Left lung (tissue), 10 donors: ENCODE data around the gene DYNC2I2. TPM values are rescaled to one million over a fixed set of nuclear protein-coding genes. Genes with fewer than 3 reads are reported as not detected.
A peak's percentile ranks its signal among the peaks of the same experiment; 100 is the strongest.

Experiments
- ATAC-seq: fragments of 200-7000 bp; cut with Tn5 transposase; one replicate; pipeline ENCODE4 v1.9.1; 2020; ENCODE audit warnings: moderate library complexity
- DNase-seq, 4 donors: peaks; one replicate each; pipeline ENCODE4 v3.0.0-alpha.2; 2013 to 2020
- H3K27ac ChIP-seq, 2 donors: fragments of 200-600 bp; sonication (generic) in 1 of 2; one replicate each; pipeline versions ENCODE4 v1.5.0 to v1.8.0; 2020 to 2021
- H3K27me3 ChIP-seq, 2 donors: fragments of 200-600 bp; sonication (generic) in 1 of 2; one replicate each; pipeline versions ENCODE4 v1.5.0 to v1.8.0; 2020 to 2021
- H3K36me3 ChIP-seq, 2 donors: fragments of 200-600 bp; sonication (generic) in 1 of 2; one replicate each; pipeline versions ENCODE4 v1.5.0 to v1.8.0; 2020 to 2021
- H3K4me1 ChIP-seq, 2 donors: fragments of 200-600 bp; one replicate each; pipeline ENCODE4 v1.8.0; 2021
- H3K4me3 ChIP-seq, 2 donors: fragments of 200-600 bp; sonication (generic) in 1 of 2; one replicate each; pipeline versions ENCODE4 v1.5.0 to v1.8.0; 2020 to 2021; ENCODE audit warnings: mild to moderate bottlenecking in 1 of 2
- H3K9me3 ChIP-seq, 2 donors: fragments of 200-600 bp; sonication (generic) in 1 of 2; one replicate each; pipeline versions ENCODE4 v1.5.0 to v1.8.0; 2020 to 2021
- intact Hi-C, 2 donors: fragments of 100-400 bp; cut with DNase I; formaldehyde crosslinking; loops; one replicate each; pipeline versions ENCODE4 v1.11.2 to v1.14.2; 2022
- polyA plus RNA-seq, 6 donors: library from polyadenylated mRNA; unstranded; fragments of 120-200 nt; gene quantifications; one replicate each; pipeline ENCODE4 v1.2.1, GENCODE V29; 2013; ENCODE audit not compliant: insufficient read length in 6 of 6
- total RNA-seq, 2 donors: library from RNA; stranded (reverse); fragmentation: NEBNext Ultra II Directional; extraction: Animal tissue kit (Norgen Biotek cat#: 25700); gene quantifications; one replicate each; pipeline ENCODE4 v1.2.1, GENCODE V29; 2021
- TF ChIP-seq, protein P1 (sequence below), 2 donors: fragments of 200-600 bp; sonication (generic) in 1 of 2; IDR thresholded peaks; one replicate each; pipeline versions ENCODE4 v1.5.0 to v1.8.0; 2021; ENCODE audit warnings: antibody characterized with exemption in 2 of 2
- donor health status: DM: no; HTN: yes; CAD: no.
- donor health status: DM: no; HTN: no; CAD: no.

The DYNC2I2 gene
- total and polyA plus RNA-seq, 8 donors: 45.2 to 55.4 (median 50.1) TPM

DNA sequence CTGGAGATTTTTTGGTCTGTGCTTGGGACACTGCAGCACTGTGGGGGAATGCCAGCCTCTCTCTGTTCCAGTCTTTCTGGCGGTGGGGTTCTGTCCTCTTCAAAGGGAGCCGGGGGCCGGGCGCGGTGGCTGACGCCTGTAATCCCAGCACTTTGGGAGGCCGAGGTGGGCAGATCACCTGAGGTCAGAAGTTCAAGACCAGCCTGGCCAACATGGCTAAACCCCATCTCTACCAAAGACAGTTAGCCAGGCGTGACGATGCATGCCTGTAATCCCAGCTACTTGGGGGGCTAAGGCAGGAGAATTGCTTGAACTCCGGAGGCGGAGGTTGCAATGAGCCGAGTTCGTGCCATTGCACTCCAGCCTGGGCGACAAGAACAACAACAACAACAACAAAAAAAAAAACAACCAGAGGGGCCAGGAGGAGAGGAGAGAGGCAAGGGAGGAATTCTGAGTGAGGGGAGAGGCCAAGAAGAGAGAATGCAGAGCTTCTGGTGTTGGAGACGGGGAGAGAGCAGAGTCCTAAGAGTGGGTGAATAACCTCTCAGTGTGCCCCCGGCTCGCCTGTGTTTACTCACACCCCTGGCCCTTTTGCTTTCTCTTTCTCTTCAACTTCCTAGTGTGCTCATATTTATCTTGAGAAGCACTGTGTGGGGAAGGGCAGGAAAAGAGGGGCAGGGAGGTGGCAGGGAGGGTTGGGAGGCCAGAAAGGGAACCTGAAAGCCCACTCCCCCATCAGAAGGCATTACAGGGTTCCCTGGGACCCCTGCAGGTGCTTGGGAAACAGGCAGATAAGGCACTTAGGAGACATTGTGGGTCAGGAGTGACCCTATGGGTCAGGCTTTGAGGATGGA is 29.2 kb upstream of the DYNC2I2 start:
- H3K27ac ChIP-seq: peak overlapping the region; percentile 88 to 93
- no peaks in the 10 kb centered on the region for H3K36me3 ChIP-seq
- H3K4me3 ChIP-seq: peak overlapping the region in 1 of 2 donors; percentile 86
- ATAC-seq (no peak), DNase-seq (peak in 2 of 4 donors; percentile 48 to 54)
- intact Hi-C loops: no loop called here
- no peaks in the 10 kb centered on the region for H3K9me3 ChIP-seq
- TF ChIP-seq, protein P1, sequence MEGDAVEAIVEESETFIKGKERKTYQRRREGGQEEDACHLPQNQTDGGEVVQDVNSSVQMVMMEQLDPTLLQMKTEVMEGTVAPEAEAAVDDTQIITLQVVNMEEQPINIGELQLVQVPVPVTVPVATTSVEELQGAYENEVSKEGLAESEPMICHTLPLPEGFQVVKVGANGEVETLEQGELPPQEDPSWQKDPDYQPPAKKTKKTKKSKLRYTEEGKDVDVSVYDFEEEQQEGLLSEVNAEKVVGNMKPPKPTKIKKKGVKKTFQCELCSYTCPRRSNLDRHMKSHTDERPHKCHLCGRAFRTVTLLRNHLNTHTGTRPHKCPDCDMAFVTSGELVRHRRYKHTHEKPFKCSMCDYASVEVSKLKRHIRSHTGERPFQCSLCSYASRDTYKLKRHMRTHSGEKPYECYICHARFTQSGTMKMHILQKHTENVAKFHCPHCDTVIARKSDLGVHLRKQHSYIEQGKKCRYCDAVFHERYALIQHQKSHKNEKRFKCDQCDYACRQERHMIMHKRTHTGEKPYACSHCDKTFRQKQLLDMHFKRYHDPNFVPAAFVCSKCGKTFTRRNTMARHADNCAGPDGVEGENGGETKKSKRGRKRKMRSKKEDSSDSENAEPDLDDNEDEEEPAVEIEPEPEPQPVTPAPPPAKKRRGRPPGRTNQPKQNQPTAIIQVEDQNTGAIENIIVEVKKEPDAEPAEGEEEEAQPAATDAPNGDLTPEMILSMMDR (IDR thresholded peaks at IDR 0.05): no peak
- peaks cover 21 to 70% of the 10 kb centered on the region in 2 donors for H3K4me1 ChIP-seq
- no peaks in the 10 kb centered on the region for H3K27me3 ChIP-seq

DNA sequence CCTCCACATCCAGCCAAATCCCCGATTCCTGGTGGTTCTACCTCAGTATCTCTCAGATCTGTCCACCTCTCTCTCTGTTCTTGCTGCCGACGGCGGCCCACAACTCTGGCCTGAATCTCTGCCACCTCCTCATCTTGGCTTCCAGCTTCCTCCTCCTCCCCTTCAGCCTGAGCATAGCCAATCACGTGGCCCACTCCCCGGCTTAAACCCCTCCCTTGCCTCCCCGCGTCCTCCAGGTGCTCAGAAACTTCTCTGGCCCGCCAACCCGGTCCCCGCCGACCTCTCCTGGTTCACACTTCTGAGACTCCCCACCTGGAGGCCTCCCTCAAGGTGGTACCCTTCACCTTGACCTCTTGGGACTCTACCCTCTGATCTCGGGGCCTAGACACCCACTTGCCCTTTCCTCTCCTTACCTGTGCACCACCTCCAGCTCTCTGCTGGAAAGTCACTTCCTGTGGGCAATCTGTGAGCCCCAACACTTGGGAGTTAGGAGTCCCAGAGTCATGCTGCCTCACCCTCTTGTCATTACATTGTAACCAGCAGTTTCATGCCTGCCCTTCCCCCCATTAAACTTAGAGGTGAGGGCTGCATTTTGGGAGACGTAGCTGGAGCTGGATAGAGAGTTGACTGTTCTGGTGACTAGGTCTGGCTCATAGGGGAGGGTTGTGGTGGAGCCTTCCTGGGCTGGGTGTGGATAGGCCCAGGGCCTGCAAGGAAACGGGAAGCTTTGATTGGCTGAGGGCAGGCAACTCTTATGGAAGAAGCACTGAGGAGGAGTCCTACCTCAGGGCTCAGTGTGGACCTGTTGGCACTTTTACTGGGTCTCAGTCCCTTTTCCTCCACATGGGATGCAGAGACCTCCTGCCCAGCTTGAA is 27.9 kb upstream of the DYNC2I2 start:
- peaks cover 16 to 62% of the 10 kb centered on the region in 2 donors for H3K4me1 ChIP-seq
- ATAC-seq: peak; percentile 74
- peak overlapping the region; percentile 65 to 86 for H3K4me3 ChIP-seq
- DNase-seq: peak; percentile 67 to 95 (median 88)
- H3K36me3 ChIP-seq: no peaks in the 10 kb centered on the region
- H3K27me3 ChIP-seq: no peaks in the 10 kb centered on the region
- H3K27ac ChIP-seq: peak overlapping the region; percentile 88 to 93
- intact Hi-C loops: no loop called here
- TF ChIP-seq, protein P1 (IDR thresholded peaks at IDR 0.05): no peak
- H3K9me3 ChIP-seq: no peaks in the 10 kb centered on the region

DNA sequence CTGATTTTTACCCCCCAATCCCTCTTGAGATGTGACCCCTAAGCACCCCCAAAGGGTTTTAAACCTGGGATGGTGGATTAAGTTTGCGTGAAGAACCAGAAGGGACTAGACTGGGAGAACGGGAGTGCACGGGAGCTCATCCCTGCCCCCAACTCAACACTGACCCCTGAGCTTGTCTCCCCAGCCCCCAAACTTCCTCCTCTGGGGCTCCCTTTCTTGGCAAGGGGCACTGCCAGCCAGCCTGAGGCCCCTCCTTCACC is 27.3 kb upstream of the DYNC2I2 start:
- peaks cover 16 to 62% of the 10 kb centered on the region in 2 donors for H3K4me1 ChIP-seq
- no peaks in the 10 kb centered on the region for H3K27me3 ChIP-seq
- H3K9me3 ChIP-seq: no peaks in the 10 kb centered on the region
- intact Hi-C loops: no loop called here
- H3K4me3 ChIP-seq: peak overlapping the region; percentile 65 to 86
- H3K27ac ChIP-seq: peak overlapping the region; percentile 88 to 93
- TF ChIP-seq, protein P1 (IDR thresholded peaks at IDR 0.05): no peak
- DNase-seq (no peak), ATAC-seq (peak; percentile 6)
- H3K36me3 ChIP-seq: no peaks in the 10 kb centered on the region

DNA sequence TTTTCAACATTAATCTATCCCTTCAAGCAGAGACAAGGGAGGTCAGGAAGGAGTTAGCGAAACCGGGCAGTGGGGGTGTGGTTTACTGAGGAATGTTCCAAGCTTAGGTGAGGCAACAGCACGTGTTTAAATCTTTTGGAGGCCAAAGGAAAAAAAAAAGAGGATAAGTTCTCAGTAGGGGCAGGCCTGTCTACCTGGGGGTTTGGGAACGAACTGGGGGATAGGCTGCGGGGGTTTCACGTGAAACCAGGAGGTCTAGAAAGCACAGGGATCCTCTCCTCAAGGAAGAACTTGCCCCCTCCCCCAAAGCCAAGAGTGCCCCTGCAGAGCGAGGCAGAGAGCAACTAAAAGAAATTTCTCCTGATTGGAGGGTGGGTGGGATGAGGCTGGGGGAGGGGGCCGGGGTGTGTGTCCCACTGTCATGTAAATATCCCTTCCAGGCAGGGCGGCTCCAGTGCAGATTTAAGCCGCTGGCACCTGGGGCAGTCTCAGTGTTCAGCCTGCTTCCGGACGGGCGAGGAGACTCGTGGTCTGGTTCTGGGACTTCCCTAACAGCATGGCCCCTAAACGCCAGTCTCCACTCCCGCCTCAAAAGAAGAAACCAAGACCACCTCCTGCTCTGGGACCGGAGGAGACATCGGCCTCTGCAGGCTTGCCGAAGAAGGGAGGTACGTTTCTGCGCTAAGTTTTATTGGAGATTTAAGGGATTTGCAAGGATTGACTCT is 26.9 kb upstream of the DYNC2I2 start:
- Histone ChIP-seq H3K9me3 (no peaks in the 10 kb centered on the region), H3K4me3 (peak overlapping the region; percentile 65 to 86), H3K27me3 (no peaks in the 10 kb centered on the region), H3K36me3 (no peaks in the 10 kb centered on the region), H3K4me1 (peaks cover 16 to 61% of the 10 kb centered on the region in 2 donors), H3K27ac (peak overlapping the region; percentile 88 to 93)
- DNase-seq: peak; percentile 22 to 86 (median 60)
- TF ChIP-seq, protein P1 (IDR thresholded peaks at IDR 0.05): no peak
- peak; percentile 59 for ATAC-seq
- intact Hi-C loops: no loop called here
